Esophagus muscularis mucosa (tissue), 4 donors: ENCODE results near the gene MICU1.

Experiments
- EP300 ChIP-seq: sonication (generic); formaldehyde crosslinking; IDR thresholded peaks from one replicate; pipeline ENCODE4 v1.6.1; 2017; ENCODE audit warnings: antibody characterized with exemption
- POLR2A ChIP-seq: fragments of 450-650 bp; IDR thresholded peaks from one replicate; pipeline ENCODE4 v1.6.1; 2017; ENCODE audit warnings: antibody characterized with exemption, moderate library complexity, mild to moderate bottlenecking, low read depth
- POLR2AphosphoS5 ChIP-seq, 2 donors: sonication (generic); formaldehyde crosslinking; IDR thresholded peaks; one replicate each; pipeline ENCODE4 v1.6.1; 2017; ENCODE audit warnings: antibody characterized with exemption in 2 of 2
- TF ChIP-seq, protein P1 (sequence below), 3 experiments: fragments of 200-600 bp in 2 of 3; fragments of 450-650 bp in 1 of 3; sonication (generic) in 2 of 3; IDR thresholded peaks; one replicate each; pipeline ENCODE4 v1.5.1; 2017 to 2019; ENCODE audit warnings: antibody characterized with exemption in 3 of 3, mild to moderate bottlenecking in 2 of 3, moderate library complexity in 1 of 3

DNA sequence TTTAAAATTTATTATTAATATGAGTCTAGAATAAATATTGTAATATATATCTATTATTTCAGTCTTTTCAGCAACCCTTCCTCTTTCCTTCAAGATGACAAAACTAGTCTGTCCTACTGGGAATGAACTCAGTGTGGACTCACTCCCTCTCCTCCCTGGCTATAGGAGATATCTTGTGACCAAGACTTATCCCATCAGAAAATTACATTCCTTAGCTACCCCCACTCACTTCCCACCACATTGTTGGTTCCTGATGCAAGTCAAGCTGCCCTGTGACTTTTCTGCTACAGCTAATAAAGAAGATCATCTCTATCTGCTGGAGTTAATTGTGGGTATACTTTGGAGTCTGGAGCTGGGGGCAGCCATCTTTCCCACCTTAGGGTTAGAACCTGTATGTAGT is 38.1 kb upstream of the MICU1 start:
- TF ChIP-seq, protein P1, sequence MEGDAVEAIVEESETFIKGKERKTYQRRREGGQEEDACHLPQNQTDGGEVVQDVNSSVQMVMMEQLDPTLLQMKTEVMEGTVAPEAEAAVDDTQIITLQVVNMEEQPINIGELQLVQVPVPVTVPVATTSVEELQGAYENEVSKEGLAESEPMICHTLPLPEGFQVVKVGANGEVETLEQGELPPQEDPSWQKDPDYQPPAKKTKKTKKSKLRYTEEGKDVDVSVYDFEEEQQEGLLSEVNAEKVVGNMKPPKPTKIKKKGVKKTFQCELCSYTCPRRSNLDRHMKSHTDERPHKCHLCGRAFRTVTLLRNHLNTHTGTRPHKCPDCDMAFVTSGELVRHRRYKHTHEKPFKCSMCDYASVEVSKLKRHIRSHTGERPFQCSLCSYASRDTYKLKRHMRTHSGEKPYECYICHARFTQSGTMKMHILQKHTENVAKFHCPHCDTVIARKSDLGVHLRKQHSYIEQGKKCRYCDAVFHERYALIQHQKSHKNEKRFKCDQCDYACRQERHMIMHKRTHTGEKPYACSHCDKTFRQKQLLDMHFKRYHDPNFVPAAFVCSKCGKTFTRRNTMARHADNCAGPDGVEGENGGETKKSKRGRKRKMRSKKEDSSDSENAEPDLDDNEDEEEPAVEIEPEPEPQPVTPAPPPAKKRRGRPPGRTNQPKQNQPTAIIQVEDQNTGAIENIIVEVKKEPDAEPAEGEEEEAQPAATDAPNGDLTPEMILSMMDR (IDR thresholded peaks at IDR 0.05) = no peak
- TF ChIP-seq POLR2A (no peak), POLR2AphosphoS5 (IDR thresholded peaks at IDR 0.05) (no peak), EP300 (no peak)
